ENCODE measurements around the gene BIN1.
"Not testable (repeated sequence)": the region's sequence is repeated elsewhere in the genome, so short reads cannot be mapped to it uniquely, and the experiment has no call there.

Gene BIN1

DNA sequence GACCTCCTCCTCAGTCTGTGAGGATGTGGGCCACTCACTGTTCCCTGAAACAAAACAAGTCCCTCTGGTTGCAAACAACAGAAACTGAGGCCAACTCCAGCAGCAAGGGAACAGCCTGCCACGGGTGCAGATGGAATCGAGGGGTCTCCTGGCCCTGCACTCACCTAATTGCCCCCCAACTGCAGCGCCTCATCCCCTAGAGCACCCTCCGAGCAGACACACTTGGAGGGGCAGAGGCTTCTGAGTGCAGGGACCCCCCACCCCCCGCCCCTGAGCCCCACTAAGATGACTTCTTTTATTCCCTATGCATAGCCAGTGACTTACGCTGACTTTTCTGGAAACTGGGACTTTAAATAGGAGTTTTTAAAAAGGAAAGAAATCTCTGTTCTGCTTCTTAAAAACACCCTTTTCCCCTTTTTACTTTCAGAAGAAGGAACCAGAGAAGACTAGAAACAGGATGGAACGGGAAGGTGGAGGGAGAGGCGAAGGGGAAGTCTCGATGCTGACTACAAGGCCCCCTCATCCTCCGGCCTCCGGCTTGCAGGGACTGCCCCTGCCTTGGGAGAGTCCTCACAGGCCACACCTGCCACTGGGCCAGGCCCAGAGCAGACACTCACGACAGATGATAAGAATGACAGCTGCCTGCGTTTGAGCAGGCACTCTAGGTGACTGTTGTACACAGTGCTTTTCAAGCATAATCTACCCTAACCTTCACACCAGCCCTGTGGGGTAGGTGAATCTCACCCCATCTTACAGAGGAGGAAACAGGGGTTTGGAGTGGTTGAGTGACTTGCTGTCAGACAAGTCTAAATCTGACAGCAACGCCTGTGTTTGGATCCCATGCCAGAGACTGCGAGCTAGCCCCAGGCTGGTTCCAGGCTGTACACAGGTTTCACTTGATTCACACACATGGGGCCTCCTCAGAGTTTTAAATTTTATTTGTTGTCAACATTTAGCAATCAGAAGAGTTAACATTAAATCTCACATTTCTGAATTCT, 28.2 kb upstream of the BIN1 start:
- H3K4me3 ChIP-seq (ENCODE audit: low read depth, low read length): no peak overlapping the region

DNA sequence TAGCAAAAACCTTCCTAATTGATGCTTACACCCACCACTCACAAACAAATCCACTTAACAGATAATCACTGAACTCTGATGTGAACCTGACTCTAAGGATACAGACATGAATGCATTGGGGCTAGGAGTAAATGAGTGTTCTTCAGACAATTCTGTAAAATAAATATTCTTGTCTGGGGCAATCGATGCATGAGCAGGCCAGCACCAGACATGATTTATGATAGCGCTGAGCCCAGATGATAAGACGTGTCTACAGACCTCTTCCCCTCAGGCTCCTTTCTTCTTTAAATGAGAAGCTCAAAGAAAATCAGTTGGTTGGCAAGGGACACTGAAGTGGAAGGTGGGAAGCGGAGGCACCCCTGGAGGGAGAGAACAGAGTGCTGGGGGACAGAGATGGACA, 27.3 kb upstream of the BIN1 start:
- H3K4me3 ChIP-seq (ENCODE audit: low read depth, low read length): no peak overlapping the region

DNA sequence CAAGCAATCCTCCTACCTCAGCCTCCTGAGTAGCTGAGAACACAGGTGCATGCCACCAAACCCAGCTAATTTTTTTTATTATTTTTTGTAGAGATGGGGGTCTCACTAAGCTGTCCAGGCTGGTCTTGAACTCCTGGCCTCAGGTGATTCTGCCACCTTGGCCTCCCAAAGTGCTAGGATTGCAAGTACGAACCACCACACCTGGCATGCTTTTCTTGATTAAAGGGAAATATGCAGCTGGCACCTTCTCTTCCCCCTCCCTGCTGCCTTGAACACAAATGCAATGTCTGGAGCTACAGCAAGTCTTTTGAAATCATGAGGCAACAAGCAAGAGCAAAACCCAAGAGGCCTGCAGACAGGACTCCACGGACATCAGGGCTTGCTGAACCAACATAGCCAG, 26.8 kb upstream of the BIN1 start:
- H3K4me3 ChIP-seq (ENCODE audit: low read depth, low read length): no peak overlapping the region

DNA sequence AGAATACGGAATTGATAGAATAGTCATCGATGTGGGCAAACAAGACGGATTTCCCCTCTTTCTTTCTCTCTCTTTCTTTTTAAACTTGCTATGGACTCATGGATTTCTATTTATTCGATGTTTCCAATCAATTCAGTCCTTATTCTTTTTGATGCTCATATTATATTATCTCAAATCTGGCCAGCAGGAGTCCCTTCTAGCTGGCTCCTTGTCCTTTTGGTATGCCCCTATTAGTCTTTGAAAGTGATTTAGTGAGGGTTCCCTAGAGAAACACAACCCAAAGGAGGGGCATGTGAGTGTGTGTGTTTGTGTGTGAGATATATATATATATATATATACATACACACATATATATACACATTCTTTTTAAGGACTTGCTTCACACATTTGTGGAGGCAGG, 23.5 kb upstream of the BIN1 start:
- H3K4me3 ChIP-seq (ENCODE audit: low read depth, low read length): no peak overlapping the region

DNA sequence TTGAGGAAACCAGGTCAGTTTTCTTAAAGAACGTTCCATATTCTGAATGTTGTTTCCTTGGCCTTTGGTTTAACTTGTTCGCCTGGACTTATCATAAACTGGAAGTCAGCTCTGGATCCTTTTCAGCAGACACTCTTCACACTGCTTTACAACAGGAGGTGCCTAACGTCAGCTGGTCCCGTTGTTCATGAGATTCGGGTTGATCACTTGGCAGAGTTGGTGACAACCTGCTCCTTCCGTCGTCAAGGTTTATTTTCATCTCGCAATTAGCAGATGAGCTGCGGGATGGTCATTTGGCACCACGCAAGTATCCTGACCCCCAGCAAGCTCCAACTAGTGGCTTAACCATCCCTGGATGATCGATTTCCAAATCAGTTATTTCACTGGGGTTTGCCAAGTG, 23.0 kb upstream of the BIN1 start:
- no peak overlapping the region for H3K4me3 ChIP-seq (ENCODE audit: low read depth, low read length)

DNA sequence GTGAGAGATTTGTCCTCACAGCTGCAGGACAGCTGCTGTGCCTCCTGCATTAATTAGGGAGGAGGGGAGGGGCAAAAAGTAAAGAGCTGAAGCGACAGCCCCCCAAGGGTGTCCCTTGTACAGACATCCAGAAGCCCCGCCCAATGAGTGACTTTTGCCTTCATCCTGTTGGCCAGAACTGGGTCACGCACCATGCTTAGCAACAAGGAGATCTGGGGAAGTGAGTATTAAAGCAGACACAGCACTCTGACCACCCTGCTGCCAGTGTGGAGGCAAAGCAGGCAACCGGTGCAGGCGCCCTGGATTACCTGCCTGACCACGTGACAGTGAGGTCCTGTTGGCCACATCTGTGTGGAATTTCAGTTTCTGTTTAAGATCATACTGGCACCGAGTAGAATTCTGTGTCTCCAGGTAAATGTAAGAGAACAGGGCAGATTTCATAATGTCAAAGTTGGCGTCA, 21.5 kb upstream of the BIN1 start:
- H3K4me3 ChIP-seq (ENCODE audit: low read depth, low read length): no peak overlapping the region

DNA sequence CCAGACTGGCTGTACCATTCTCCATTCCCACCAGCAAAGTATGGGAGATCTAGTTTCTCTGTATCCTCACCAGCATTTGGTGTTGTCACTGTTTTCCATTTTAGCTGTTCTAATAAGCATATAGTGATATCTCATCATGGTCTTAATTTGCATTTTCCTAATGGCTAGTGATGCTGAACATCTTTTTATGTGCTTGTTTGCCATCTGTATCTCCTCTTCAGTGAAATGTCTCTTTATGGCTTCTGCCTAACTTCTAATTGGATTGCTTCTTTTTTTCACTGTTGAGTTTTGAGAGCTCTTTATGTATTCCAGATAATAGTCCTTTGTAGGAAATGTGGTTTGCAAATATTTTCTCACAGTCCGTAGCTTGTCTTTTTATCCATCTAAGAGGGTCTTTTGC, 18.9 kb upstream of the BIN1 start:
- no peak overlapping the region for H3K4me3 ChIP-seq (ENCODE audit: low read depth, low read length)

DNA sequence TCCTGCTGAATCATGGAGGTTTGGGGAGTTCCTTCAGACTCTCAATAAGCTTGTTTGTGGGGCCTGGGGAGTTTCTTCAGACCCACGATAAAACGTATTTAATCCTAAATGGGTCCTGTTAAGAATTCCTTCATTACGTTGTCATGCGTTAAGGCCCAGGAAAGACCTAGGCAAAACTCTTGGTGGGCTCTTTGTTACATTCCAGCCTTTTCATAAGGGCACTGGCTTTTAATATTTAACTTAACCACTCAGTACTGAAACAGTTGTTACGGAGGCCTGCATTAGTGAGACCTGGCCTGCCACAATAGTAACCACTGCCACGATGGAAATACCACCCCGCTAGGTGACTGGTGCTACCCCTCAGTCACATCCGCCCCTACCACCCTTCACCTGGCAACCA, 17.5 kb upstream of the BIN1 start:
- no peak overlapping the region for H3K4me3 ChIP-seq (ENCODE audit: low read depth, low read length)

DNA sequence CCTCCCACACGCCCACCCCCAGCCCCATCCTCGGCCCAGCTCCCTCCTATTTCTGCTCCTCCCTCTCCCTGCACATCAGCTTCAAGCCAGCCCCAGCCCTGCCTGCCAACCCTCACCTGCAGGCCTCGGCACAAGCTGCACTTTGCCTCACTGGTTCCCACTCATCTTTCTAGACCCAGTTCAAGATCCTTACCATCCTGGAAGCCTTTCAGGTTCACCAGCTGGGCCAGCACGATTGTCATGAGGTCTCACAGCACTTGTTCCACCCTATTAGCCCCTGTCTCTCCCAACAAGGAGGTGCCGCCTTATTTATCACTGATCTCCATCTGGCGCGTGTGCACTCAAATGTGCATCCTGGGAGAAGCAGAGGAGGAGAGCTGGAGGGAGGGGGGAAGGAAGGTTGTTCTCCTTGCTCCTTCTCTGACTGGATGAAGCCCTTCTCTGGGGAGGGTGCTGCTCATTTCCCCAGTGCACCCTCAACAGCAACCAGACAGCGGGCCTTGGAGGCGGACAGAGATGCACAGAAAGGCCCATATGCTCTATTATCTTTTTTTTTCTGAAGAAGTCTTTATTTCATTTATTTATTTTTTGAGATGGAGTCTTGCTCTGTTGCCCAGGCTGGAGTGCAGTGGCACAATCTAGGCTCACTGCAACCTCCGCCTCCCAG, 15.5 kb upstream of the BIN1 start:
- H3K4me3 ChIP-seq (ENCODE audit: low read depth, low read length): no peak overlapping the region

DNA sequence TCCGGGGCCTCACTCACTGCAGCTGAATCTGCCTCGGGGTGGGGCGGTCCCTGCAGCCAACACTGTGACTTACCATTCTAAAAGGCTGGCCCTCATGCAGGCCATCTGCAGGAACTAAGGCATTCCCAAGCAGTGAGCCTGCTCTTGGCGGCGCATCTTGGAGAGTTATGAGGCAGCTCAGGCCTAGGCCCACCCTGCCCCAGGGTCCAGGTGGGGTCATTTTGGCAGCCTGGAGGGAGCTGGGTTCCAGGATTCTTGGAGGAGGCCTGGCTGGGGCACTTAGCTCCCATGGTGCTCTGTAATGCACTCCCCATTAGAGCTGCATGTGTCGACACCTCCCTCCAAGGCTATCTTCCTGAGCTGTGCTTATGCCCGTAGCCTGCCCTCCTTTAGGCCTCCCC, 14.8 kb upstream of the BIN1 start:
- no peak overlapping the region for H3K4me3 ChIP-seq (ENCODE audit: low read depth, low read length)

DNA sequence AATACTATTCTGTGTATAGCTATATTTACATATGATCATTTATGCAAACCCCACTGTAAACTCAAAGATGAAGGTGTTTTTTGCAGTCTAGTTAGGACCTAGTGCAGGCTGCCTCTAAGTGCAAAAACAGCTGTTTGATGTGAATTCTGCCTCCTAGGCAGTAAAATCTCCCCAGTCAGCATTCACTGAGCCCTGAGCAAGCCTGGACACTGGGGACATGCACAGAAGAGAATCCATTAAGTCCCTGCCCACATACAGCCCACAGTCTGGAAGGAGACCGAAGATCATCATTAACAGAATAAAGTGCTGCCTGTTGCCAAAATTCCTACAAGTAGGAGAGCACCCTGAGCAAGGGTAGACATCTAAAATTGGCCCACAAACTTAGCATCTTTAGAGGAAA, 14.4 kb upstream of the BIN1 start:
- H3K4me3 ChIP-seq (ENCODE audit: low read depth, low read length): no peak overlapping the region

DNA sequence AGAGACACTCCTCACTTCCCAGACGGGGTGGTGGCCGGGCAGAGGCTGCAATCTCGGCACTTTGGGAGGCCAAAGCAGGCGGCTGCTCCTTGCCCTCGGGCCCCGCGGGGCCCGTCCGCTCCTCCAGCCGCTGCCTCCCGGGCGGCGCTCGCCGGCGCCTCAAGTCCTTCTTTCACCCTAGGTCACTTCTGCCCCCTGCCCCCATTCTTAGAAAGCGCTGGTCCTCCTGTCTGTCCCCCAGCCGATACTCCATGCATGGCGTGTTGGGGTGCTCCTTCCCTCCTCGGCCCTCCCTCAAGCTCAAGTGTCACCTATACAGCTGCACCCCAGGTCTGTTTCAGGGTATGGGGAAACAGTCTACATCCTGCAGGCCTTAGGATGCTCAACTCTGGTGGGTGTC, 13.5 kb upstream of the BIN1 start:
- not testable (repeated sequence) for H3K4me3 ChIP-seq (ENCODE audit: low read depth, low read length)

DNA sequence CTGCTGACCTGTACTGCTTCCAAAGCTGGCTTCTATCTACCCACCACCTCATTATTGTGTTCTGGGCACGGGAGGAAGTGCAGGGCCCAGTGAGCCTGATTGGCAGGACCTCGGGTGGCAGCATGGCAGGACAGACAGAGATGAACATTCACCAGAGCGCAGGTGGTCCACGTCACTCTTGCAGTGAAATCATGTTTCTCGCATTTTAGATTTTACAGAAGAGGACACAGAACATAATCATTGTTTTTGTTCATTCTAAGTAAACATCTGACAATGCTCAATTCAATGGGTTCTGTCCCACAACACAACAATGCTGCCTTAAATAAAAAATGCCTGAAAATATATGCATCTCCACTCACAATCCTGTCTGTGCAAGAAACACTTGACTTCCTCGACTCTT, 11.5 kb upstream of the BIN1 start:
- no peak overlapping the region for H3K4me3 ChIP-seq (ENCODE audit: low read depth, low read length)

DNA sequence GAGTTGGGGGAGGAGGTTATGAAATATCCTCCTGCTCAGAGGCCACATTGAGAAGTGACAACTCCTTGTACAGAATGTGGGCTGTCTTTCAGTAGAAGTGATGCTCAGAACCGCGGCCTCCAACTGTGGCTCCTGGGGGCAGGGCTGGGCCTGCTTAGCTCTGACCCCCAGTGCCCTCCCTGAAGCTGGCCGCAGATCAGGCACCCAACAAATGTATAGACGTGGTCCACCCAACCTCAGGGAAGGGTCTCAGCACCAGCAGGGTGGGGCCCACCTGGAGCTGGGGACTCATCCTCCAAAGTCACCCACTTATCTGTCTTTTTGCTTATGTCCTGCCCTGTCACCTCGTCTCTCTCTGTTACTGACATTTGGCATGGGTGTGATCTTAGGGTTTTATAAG, 11.1 kb upstream of the BIN1 start:
- H3K4me3 ChIP-seq (ENCODE audit: low read depth, low read length): no peak overlapping the region

DNA sequence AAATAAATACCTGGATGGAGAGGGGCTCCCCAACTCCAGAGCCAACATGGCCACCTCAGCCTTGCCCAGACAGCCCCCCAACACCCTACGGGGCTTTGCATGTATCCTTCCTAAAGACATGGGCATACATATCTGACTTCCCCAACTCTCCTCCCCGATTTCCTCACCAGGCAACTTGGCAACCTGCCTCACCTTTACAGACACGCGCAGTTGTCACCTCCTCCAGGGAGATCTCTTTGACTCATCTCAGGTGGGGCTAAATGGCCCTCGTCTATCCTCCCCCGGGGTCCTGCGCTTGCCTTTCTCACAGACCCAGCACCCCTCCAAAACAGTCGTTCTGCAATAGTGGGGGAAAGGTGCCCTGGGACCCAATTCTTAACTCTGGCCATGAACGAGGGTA, 10.6 kb upstream of the BIN1 start:
- no peak overlapping the region for H3K4me3 ChIP-seq (ENCODE audit: low read depth, low read length)

DNA sequence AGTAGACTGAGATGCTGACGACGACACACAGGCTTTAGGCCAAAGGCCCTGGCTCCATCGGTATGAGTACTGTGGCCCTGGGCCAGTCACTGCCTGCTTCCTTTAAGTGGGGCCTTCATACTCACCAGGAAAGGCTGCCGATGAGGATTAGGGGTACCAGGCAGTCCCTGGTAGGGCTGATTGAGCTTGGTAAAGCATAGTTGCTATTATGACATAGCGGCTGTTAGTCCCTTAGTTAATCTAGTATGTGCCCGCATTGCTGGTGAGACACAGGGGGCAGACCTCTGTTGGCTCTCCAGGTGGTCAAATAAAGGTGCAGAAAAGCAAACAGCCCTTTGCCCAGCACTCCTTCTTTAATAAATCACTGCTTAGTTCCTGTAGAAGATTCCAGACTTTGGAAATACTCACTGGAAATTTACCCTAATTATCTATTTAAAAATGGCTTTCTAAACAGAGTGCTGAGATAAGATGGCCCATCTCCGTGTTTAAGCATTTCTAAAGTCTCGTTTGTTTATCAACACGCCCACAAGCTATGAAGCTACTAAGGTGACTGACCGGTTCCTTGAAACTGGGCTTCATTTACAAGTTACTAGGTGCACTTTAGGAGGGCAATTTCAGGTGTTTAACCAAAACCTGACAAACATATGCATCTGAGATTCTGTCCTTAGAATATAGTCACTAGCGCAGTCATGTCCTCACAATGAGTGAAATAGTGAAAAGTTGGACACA, 8.7 kb upstream of the BIN1 start:
- no peak overlapping the region for H3K4me3 ChIP-seq (ENCODE audit: low read depth, low read length)

DNA sequence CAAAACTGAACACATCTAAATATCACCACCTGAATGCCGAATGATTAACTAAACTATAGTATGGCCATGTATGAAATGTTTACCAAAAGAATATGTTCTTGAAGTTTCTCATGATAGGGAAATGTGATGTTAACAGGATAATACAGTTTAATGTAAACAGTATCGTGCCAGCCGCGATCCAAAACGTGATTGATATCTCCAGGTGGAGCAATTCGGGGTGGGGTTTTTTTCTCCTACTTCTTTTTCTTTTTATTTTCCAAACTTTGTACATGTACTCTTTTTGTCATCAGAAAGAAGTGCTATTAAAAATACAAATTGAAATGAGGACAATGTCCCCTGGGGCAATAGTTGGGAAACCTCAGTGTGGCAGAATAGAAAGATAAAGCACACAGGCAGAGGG, 4.0 kb upstream of the BIN1 start:
- no peak overlapping the region for H3K4me3 ChIP-seq (ENCODE audit: low read depth, low read length)

DNA sequence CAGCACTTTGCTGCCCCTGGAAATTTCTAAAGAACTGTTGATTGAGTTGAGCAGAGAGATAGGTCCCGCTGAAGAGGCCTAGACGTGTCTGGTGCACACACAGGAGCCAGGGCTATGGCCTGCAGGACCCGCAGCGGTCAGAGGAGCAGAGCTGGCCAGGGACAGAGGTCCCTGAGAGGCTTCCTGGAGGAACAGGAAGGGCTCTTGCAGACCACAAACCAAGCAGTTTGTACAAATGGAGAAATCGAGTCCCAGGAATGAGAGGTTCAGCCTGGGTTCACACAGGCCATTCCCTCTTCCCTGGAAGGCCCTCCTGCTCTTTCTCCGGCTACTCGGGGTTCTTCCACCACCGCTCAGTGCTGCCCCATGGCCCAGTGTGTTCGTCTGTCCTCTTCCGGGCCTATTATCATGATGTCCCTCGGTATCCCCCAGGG, 1.2 kb upstream of the BIN1 start:
- peak overlapping the region; percentile 41 for H3K4me3 ChIP-seq (ENCODE audit: low read depth, low read length)

DNA sequence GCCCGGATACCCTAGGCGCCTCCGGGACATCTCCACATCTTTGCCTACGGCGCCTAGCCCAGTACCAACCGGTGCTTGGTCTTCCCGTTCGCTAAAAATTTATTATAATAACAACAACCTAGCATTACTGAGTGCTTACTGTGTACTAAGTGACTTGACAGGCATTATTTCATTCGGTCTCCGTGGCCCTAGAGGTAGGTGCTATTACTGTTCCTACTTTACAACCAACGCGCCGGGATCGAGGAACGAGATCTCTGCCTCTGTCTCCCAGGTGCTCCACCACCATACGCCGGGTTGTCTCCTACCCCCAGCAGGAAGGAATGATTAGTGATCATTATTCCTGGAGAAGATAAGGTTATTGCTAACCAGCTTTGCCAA, 657 bp upstream of the BIN1 start:
- peak overlapping the region; percentile 41 for H3K4me3 ChIP-seq (ENCODE audit: low read depth, low read length)

DNA sequence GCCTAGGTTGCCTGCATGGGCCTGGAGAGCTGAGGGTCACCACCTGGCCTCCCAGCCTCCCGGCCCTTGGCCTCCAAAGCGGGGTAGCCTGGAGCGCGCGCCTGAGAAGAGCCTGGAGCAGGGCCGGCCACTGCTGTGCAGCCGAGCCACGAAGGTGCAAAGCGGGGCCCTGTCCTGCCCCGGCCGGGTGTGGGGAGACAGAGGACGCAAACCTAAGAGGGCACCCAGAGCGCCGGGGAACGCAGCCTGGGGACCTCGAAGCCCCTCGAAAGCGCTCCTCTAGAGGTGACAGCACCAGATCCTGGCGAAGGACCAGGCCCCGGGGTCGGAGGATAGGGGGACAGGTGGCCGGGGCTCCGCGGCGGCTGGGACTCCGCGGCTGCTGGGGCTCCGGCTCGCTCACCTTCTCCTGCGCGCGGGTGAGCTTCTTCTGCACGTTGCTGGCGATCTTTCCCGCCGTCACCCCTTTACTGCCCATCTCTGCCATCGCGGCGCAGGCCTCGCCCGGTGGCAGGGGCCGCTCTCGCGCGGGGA, 430 bp downstream of the BIN1 start:
- peak overlapping the region; percentile 41 for H3K4me3 ChIP-seq (ENCODE audit: low read depth, low read length)
